IPS-NIHi7 (cell line): ENCODE data around the gene CNTNAP2.
"Not testable (repeated sequence)": the region's sequence is repeated elsewhere in the genome, so short reads cannot be mapped to it uniquely, and the experiment has no call there.

ENCODE experiments used
- DNase-seq: peaks from one replicate; pipeline ENCODE4 v3.0.0; 2012; ENCODE audit warnings: mixed read lengths; ENCODE audit errors: extremely low spot score

Gene CNTNAP2

GRCh38 chr7:147096629-147097028 is 980.0 kb downstream of the CNTNAP2 start:
- DNase-seq: no peak

- no peak for DNase-seq
These were observed 986.6 kb downstream of the CNTNAP2 start for GRCh38 chr7:147103224-147103623.

GRCh38 chr7:147106746-147107145 is 990.1 kb downstream of the CNTNAP2 start:
- no peak for DNase-seq

- not testable (repeated sequence) for DNase-seq
These were observed 997.9 kb downstream of the CNTNAP2 start for GRCh38 chr7:147114525-147114924.

- no peak for DNase-seq
These were observed 1019.8 kb downstream of the CNTNAP2 start for GRCh38 chr7:147136352-147136751.

GRCh38 chr7:147145194-147145593 is 1028.6 kb downstream of the CNTNAP2 start:
- DNase-seq: no peak

- no peak for DNase-seq
These were observed 1029.6 kb downstream of the CNTNAP2 start for GRCh38 chr7:147146169-147146568.

- no peak for DNase-seq
These were observed 1035.1 kb downstream of the CNTNAP2 start for GRCh38 chr7:147151661-147152060.

- no peak for DNase-seq
These were observed 1037.0 kb downstream of the CNTNAP2 start for GRCh38 chr7:147153571-147153970.

GRCh38 chr7:147161405-147161804 is 1044.8 kb downstream of the CNTNAP2 start:
- DNase-seq: no peak

- no peak for DNase-seq
These were observed 1053.9 kb downstream of the CNTNAP2 start for GRCh38 chr7:147170341-147171012.

GRCh38 chr7:147171013-147171391 is 1054.4 kb downstream of the CNTNAP2 start:
- DNase-seq: no peak

GRCh38 chr7:147173883-147174282 is 1057.3 kb downstream of the CNTNAP2 start:
- DNase-seq: no peak

GRCh38 chr7:147182874-147183273 is 1066.3 kb downstream of the CNTNAP2 start:
- DNase-seq: no peak

- no peak for DNase-seq
These were observed 1066.7 kb downstream of the CNTNAP2 start for GRCh38 chr7:147183276-147183675.

- DNase-seq: no peak
These were observed 1071.9 kb downstream of the CNTNAP2 start for GRCh38 chr7:147188467-147188866.

- no peak for DNase-seq
These were observed 1076.9 kb downstream of the CNTNAP2 start for GRCh38 chr7:147193476-147193875.

GRCh38 chr7:147196481-147196880 is 1079.9 kb downstream of the CNTNAP2 start:
- no peak for DNase-seq

GRCh38 chr7:147197006-147197405 is 1080.4 kb downstream of the CNTNAP2 start:
- no peak for DNase-seq

- DNase-seq: no peak
These were observed 1083.3 kb downstream of the CNTNAP2 start for GRCh38 chr7:147199868-147200267.

- no peak for DNase-seq
These were observed 1091.4 kb downstream of the CNTNAP2 start for GRCh38 chr7:147207988-147208387.

- no peak for DNase-seq
These were observed 1114.7 kb downstream of the CNTNAP2 start for GRCh38 chr7:147231275-147231674.

- DNase-seq: peak; percentile 12
These were observed 1119.2 kb downstream of the CNTNAP2 start for GRCh38 chr7:147235645-147236382.
